HG03139 (cell line): Measurements from ENCODE around the gene ZC3H10.

Experiments used
- ATAC-seq: cut with Tn5 transposase; IDR thresholded peaks from one replicate; pipeline ENCODE4 v1.9.1; 2021; ENCODE audit not compliant: unreplicated experiment

The ZC3H10 gene

GRCh38 chr12:56127485-56127887 lies 9.4 kb downstream of the ZC3H10 start:
- ATAC-seq, result no peak

GRCh38 chr12:56127888-56128669 lies 10.0 kb downstream of the ZC3H10 start, which contains the start of gene ESYT1:
Gene ESYT1, plus strand, starts transcription at chr12:56128267. Its CDS starts 53 bp downstream, at chr12:56128320.
- peak; percentile 79 for ATAC-seq

- ATAC-seq, result no peak
Observed at GRCh38 chr12:56128670-56129205, 10.7 kb downstream of the ZC3H10 start.

GRCh38 chr12:56129206-56129941 lies 11.3 kb downstream of the ZC3H10 start:
- ATAC-seq, result no peak

- no peak for ATAC-seq
Observed at GRCh38 chr12:56129942-56130495, 12.0 kb downstream of the ZC3H10 start.

GRCh38 chr12:56130876-56131275 lies 12.8 kb downstream of the ZC3H10 start:
- ATAC-seq, result no peak

- no peak for ATAC-seq
Observed at GRCh38 chr12:56134897-56135296, 16.8 kb downstream of the ZC3H10 start.

- no peak for ATAC-seq
Observed at GRCh38 chr12:56137853-56138571, 19.9 kb downstream of the ZC3H10 start.

- no peak for ATAC-seq
Observed at GRCh38 chr12:56141946-56142784, 24.1 kb downstream of the ZC3H10 start.

- ATAC-seq, result no peak
Observed at GRCh38 chr12:56143217-56143616, 25.2 kb downstream of the ZC3H10 start.

GRCh38 chr12:56143870-56144269 lies 25.8 kb downstream of the ZC3H10 start:
- ATAC-seq, result no peak

- ATAC-seq, result no peak
Observed at GRCh38 chr12:56145217-56145616, 27.2 kb downstream of the ZC3H10 start.

- ATAC-seq, result no peak
Observed at GRCh38 chr12:56146492-56147460, 28.7 kb downstream of the ZC3H10 start.

GRCh38 chr12:56150563-56150962 lies 32.5 kb downstream of the ZC3H10 start:
- no peak for ATAC-seq

- peak; percentile 35 for ATAC-seq
Observed at GRCh38 chr12:56151672-56152131, 33.6 kb downstream of the ZC3H10 start.

GRCh38 chr12:56152132-56152755 lies 34.2 kb downstream of the ZC3H10 start, which contains the start of gene MYL6B:
Gene MYL6B, plus strand, starts transcription at chr12:56152587. Its CDS starts 1,332 bp downstream, at chr12:56153919.
- peak; percentile 86 for ATAC-seq

- ATAC-seq, result no peak
Observed at GRCh38 chr12:56152756-56153677, 35.0 kb downstream of the ZC3H10 start.
